Common myeloid progenitor, CD34-positive (primary cell): ENCODE data around the gene DNAJC10. TPM values are rescaled to one million over a fixed set of nuclear protein-coding genes. Genes with fewer than 3 reads are reported as not detected.

Experiments used
- CTCF ChIA-PET: fragments of 350-600 bp; sonication (Branson Sonifier 250); formaldehyde crosslinking; loops from one replicate; lab custom pipeline; 2021; ENCODE audit warnings: antibody characterized with exemption; lab: Charles Lee
- POLR2A ChIA-PET: fragments of 350-600 bp; sonication (Branson Sonifier 250); formaldehyde crosslinking; loops from one replicate; lab custom pipeline; 2021; ENCODE audit warnings: antibody characterized with exemption; lab: Charles Lee
- DNase-seq, 3 donors: peaks; one replicate each; pipeline versions ENCODE4 v3.0.0 to v3.0.0-alpha.2; 2013
- H3K27ac ChIP-seq, 2 experiments: 1 replicate in 1 of 2; 2 replicates in 1 of 2; pipeline ENCODE4 v1.7.0; 2013; ENCODE audit warnings: inconsistent platforms in 2 of 2, low read length in 2 of 2, mild to moderate bottlenecking in 2 of 2, low read depth in 1 of 2, moderate library complexity in 1 of 2; ENCODE audit not compliant: severe bottlenecking in 2 of 2, insufficient read depth in 1 of 2, poor library complexity in 1 of 2
- H3K27me3 ChIP-seq, 5 experiments: replicated peaks in 2 of 5; 1 replicate in 3 of 5; 2 replicates in 2 of 5; pipeline versions ENCODE4 v1.6.1 to v1.7.0; 2013; ENCODE audit warnings: low read length in 4 of 5, mild to moderate bottlenecking in 2 of 5, moderate library complexity in 2 of 5, inconsistent platforms in 1 of 5; ENCODE audit not compliant: insufficient read depth in 5 of 5, control insufficient read depth in 4 of 5
- H3K36me3 ChIP-seq, 4 experiments: 1 replicate in 2 of 4; 2 replicates in 2 of 4; pipeline versions ENCODE4 v1.6.1 to v1.7.0; 2013; ENCODE audit warnings: low read length in 3 of 4, control low read depth in 1 of 4, mild to moderate bottlenecking in 1 of 4; ENCODE audit not compliant: control insufficient read depth in 4 of 4, insufficient read depth in 4 of 4
- H3K4me1 ChIP-seq, 4 experiments: 1 replicate in 3 of 4; 2 replicates in 1 of 4; pipeline versions ENCODE4 v1.6.1 to v1.7.1; 2013; ENCODE audit warnings: low read length in 3 of 4, mild to moderate bottlenecking in 3 of 4, control low read depth in 1 of 4, inconsistent platforms in 1 of 4, moderate library complexity in 1 of 4; ENCODE audit not compliant: control insufficient read depth in 4 of 4, insufficient read depth in 4 of 4; ENCODE audit errors: control extremely low read depth in 1 of 4
- H3K4me3 ChIP-seq, 7 experiments: 1 replicate in 4 of 7; 2 replicates in 3 of 7; pipeline versions ENCODE4 v1.5.1 to v1.7.0; 2013; ENCODE audit warnings: mild to moderate bottlenecking in 7 of 7, low read length in 6 of 7, moderate library complexity in 6 of 7, inconsistent platforms in 2 of 7, low read depth in 2 of 7, control low read depth in 1 of 7; ENCODE audit not compliant: insufficient read depth in 4 of 7, control insufficient read depth in 1 of 7; ENCODE audit errors: extremely low read depth in 1 of 7
- H3K9me3 ChIP-seq, 5 experiments: 1 replicate in 4 of 5; 2 replicates in 1 of 5; pipeline versions ENCODE4 v1.6.1 to v1.7.1; 2013; ENCODE audit warnings: low read length in 4 of 5, mild to moderate bottlenecking in 2 of 5, inconsistent platforms in 1 of 5, low read depth in 1 of 5, moderate library complexity in 1 of 5; ENCODE audit not compliant: control insufficient read depth in 4 of 5, insufficient read depth in 2 of 5; ENCODE audit errors: control extremely low read depth in 1 of 5
- WGBS: methylation state at CpG from one replicate; pipeline ENCODE4 v1.1.5; 2013; ENCODE audit not compliant: insufficient coverage; 5-methylcytosine and 5-hydroxymethylcytosine counted together
- polyA plus RNA-seq: library from polyadenylated mRNA; unstranded; fragments of 120-200 nt; gene quantifications from one replicate; pipeline ENCODE4 v1.2.1, GENCODE V29; 2013

DNAJC10 gene, protein sequence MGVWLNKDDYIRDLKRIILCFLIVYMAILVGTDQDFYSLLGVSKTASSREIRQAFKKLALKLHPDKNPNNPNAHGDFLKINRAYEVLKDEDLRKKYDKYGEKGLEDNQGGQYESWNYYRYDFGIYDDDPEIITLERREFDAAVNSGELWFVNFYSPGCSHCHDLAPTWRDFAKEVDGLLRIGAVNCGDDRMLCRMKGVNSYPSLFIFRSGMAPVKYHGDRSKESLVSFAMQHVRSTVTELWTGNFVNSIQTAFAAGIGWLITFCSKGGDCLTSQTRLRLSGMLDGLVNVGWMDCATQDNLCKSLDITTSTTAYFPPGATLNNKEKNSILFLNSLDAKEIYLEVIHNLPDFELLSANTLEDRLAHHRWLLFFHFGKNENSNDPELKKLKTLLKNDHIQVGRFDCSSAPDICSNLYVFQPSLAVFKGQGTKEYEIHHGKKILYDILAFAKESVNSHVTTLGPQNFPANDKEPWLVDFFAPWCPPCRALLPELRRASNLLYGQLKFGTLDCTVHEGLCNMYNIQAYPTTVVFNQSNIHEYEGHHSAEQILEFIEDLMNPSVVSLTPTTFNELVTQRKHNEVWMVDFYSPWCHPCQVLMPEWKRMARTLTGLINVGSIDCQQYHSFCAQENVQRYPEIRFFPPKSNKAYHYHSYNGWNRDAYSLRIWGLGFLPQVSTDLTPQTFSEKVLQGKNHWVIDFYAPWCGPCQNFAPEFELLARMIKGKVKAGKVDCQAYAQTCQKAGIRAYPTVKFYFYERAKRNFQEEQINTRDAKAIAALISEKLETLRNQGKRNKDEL
- 76.5 TPM for polyA plus RNA-seq

DNA sequence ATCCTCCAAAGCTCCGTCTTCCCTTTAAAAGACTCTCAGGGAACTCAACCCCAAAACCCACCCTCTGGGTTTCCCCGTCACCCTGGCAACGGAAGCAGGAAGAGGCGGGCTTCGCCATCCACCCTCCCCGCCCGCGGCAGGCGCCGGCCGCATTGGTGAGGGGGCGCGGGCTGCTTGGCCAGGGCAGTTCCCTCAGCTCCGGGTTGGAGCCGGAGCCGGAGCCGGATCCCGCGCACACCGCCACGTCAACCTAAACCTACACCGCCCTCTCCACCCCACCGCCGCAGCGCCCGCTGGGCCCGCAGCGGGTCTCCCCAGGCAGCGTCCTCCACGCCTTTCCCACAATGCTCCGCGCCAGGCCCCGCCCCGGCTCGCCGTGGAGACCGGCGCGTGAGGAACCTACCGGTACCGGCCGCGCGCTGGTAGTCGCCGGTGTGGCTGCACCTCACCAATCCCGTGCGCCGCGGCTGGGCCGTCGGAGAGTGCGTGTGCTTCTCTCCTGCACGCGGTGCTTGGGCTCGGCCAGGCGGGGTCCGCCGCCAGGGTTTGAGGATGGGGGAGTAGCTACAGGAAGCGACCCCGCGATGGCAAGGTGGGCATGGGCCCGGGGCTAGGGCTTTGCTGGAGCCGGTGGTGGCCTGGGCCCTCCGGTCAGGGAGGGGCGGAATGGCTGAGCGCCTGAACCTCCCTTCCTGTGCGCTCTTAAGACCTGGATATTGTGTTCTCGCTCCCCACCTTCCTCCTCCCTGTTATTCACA, at the start of gene DNAJC10:
TSS of gene DNAJC10 (plus strand) at position 366 of the 758 bp plus-strand sequence. CDS start 1,830 bp downstream, outside the sequence.
- peak within 1 kb of the TSS; percentile 83 to 96 (median 89) for H3K4me3 ChIP-seq
- no peaks in the 10 kb centered on the region for H3K9me3 ChIP-seq
- no peaks in the 10 kb centered on the region for H3K27me3 ChIP-seq
- peak within 1 kb of the TSS; percentile 68 to 91 for H3K27ac ChIP-seq
- ChIA-PET POLR2A (interaction anchor here (0.6 kb wide), 1 partner anchor 542 kb away, joined by 3 read pairs; no protein-coding TSS in a partner anchor), CTCF (interaction anchor here (1.1 to 1.9 kb wide), 4 partner anchors 11 to 49 kb away, joined by 3 to 13 read pairs (median 4); no protein-coding TSS in a partner anchor)
- peaks cover 21 to 46% (median 37%) of the 10 kb centered on the region in 4 experiments for H3K4me1 ChIP-seq
- under 1% methylated on average over 35 of the region's 69 CpGs for WGBS
- peaks cover 0 to 9% (median 7%) of the 10 kb centered on the region in 4 experiments for H3K36me3 ChIP-seq
- DNase-seq: peak; percentile 89 to 95 (median 94)

GRCh38 chr2:182666674-182667314, 49.3 kb upstream of the DNAJC10 start:
- H3K4me3 ChIP-seq: no peak overlapping the region
- DNase-seq: peak; percentile 42 to 71 (median 64)
- no peaks in the 10 kb centered on the region for H3K4me1 ChIP-seq
- no peak overlapping the region for H3K27ac ChIP-seq
- no peaks in the 10 kb centered on the region for H3K36me3 ChIP-seq
- CTCF ChIA-PET: interaction anchor here (0.7 to 1.8 kb wide), 16 partner anchors 9 to 481 kb away, joined by 3 to 13 read pairs (median 4); partner anchors contain the start of gene DNAJC10
- POLR2A ChIA-PET: interaction anchor here (0.6 kb wide), 1 partner anchor 18 kb away, joined by 5 read pairs; no protein-coding TSS in a partner anchor
- H3K27me3 ChIP-seq: no peaks in the 10 kb centered on the region
- no CpG with 5 or more reads among the region's 1 CpG for WGBS
- H3K9me3 ChIP-seq: no peaks in the 10 kb centered on the region

GRCh38 chr2:182667315-182667695, 48.8 kb upstream of the DNAJC10 start:
- no peak overlapping the region for H3K27ac ChIP-seq
- no peaks in the 10 kb centered on the region for H3K9me3 ChIP-seq
- H3K4me3 ChIP-seq: no peak overlapping the region
- no CpG with 5 or more reads among the region's 1 CpG for WGBS
- no peaks in the 10 kb centered on the region for H3K4me1 ChIP-seq
- H3K36me3 ChIP-seq: no peaks in the 10 kb centered on the region
- H3K27me3 ChIP-seq: no peaks in the 10 kb centered on the region
- ChIA-PET CTCF (interaction anchor here (0.7 to 1.8 kb wide), 10 partner anchors 10 to 313 kb away, joined by 3 to 13 read pairs (median 4); partner anchors contain the start of gene DNAJC10), POLR2A (no interaction called here)
- DNase-seq: no peak

- H3K36me3 ChIP-seq: no peaks in the 10 kb centered on the region
- no peaks in the 10 kb centered on the region for H3K4me1 ChIP-seq
- CTCF ChIA-PET: interaction anchor here (1.0 kb wide), 1 partner anchor 478 kb away, joined by 3 read pairs; no protein-coding TSS in a partner anchor
- no peak overlapping the region for H3K27ac ChIP-seq
- H3K9me3 ChIP-seq: no peaks in the 10 kb centered on the region
- POLR2A ChIA-PET: no interaction called here
- 100% methylated on average over 4 of the region's 6 CpGs for WGBS
- peak in 1 of 3 donors; percentile 15 for DNase-seq
- no peaks in the 10 kb centered on the region for H3K27me3 ChIP-seq
- no peak overlapping the region for H3K4me3 ChIP-seq
These were observed 47.4 kb upstream of the DNAJC10 start for GRCh38 chr2:182668671-182669070.

DNA sequence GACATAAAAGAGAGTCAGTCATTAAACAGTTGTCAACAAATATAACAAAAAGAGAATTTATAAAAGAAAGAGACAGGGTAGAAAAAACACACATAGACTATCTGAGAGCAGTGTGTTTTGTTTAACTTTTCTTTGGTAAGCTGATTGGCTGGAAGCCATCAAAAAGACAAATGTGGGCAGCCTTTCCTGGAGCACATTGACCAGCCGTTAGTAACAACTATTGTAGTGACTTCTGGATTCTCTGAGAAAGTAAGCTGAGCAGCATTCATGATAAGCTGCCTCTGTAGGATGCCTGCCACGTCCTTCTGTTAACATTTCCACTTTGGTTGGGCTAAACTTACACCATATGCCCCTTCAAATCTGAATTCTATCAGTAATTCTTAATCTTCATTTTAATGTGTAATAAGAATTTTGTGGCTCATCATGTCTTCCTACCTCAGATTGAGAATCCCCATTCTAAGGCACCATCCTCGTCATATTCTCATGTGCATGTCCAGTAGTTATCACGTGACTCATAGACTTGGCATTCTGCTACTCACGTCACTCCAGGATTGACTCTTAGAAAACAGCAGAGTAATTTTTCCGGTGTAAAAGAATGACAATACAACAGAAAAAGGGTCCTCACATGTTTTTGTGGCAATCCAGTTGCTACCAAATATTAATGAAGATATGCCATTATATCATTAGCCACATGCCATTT, 43.4 kb upstream of the DNAJC10 start:
- no peak overlapping the region for H3K4me3 ChIP-seq
- CTCF ChIA-PET: no interaction called here
- peaks cover 0 to 5% (median 0%) of the 10 kb centered on the region in 5 experiments for H3K9me3 ChIP-seq
- POLR2A ChIA-PET: no interaction called here
- H3K36me3 ChIP-seq: no peaks in the 10 kb centered on the region
- H3K27ac ChIP-seq: no peak overlapping the region
- WGBS: 83% methylated on average over 6 of the region's 6 CpGs
- H3K4me1 ChIP-seq: no peaks in the 10 kb centered on the region
- no peak for DNase-seq
- no peaks in the 10 kb centered on the region for H3K27me3 ChIP-seq

- POLR2A ChIA-PET: no interaction called here
- Histone ChIP-seq H3K4me3 (no peak overlapping the region), H3K4me1 (peaks cover 0 to 9% (median 6%) of the 10 kb centered on the region in 4 experiments), H3K9me3 (no peaks in the 10 kb centered on the region), H3K27ac (no peak overlapping the region), H3K27me3 (no peaks in the 10 kb centered on the region), H3K36me3 (no peaks in the 10 kb centered on the region)
- no peak for DNase-seq
- CTCF ChIA-PET: interaction anchor here (1.1 kb wide), 1 partner anchor 14 kb away, joined by 5 read pairs; no protein-coding TSS in a partner anchor
- no CpG with 5 or more reads among the region's 1 CpG for WGBS
These were observed 35.2 kb upstream of the DNAJC10 start for GRCh38 chr2:182680837-182681236.
